ENCODE results near the gene PDHX.

Gene PDHX

GRCh38 chr11:35009944-35010342 lies 93.5 kb downstream of the PDHX start:
- Histone ChIP-seq H3K9me3 (ENCODE audit: low read depth, low read length) (no peaks in the 10 kb centered on the region), H3K9ac (ENCODE audit: insufficient read length) (no peak overlapping the region), H3K36me3 (ENCODE audit: insufficient read depth, low read length) (no peaks in the 10 kb centered on the region), H3K4me3 (no peak overlapping the region), H3K27ac (no peak overlapping the region)
- no peak for DNase-seq (ENCODE audit: low read depth, low spot score)
- TF ChIP-seq FOXP2 (optimal IDR thresholded peaks at IDR 0.05; ENCODE audit: control extremely low read depth, extremely low read length, insufficient read depth) (no peak), POLR2AphosphoS5 (IDR thresholded peaks at IDR 0.05; ENCODE audit: borderline replicate concordance, low read depth, low read length) (no peak), EZH2 (IDR thresholded peaks at IDR 0.05) (no peak)

DNA sequence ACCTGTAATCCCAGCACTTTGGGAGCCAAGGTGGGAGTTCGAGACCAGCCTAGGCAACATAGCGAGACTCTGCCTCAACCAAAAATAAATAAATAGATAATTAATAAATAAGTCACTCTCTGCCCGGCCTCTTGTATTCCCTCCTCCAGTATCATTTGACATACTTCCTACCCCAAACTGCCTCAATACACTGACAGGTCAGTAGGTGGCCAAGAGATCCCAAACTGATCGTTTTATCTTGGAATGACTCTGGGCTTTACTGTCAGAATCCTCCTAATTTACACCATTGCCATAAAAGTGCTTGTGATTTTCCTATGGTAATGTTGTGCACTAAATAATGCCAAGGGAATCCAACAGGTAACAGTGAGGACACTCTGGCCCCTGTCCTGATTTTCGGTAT lies 94.2 kb downstream of the PDHX start:
- no peak for TF ChIP-seq POLR2AphosphoS5 (IDR thresholded peaks at IDR 0.05; ENCODE audit: borderline replicate concordance, low read depth, low read length)
- TF ChIP-seq EZH2 (IDR thresholded peaks at IDR 0.05), result no peak
- no peak for TF ChIP-seq FOXP2 (optimal IDR thresholded peaks at IDR 0.05; ENCODE audit: control extremely low read depth, extremely low read length, insufficient read depth)
- Histone ChIP-seq H3K9me3 (ENCODE audit: low read depth, low read length) (no peaks in the 10 kb centered on the region), H3K4me3 (no peak overlapping the region), H3K36me3 (ENCODE audit: insufficient read depth, low read length) (no peaks in the 10 kb centered on the region), H3K9ac (ENCODE audit: insufficient read length) (no peak overlapping the region), H3K27ac (no peak overlapping the region)
- no peak for DNase-seq (ENCODE audit: low read depth, low spot score)

GRCh38 chr11:35011389-35011788 lies 95.0 kb downstream of the PDHX start:
- no peak overlapping the region for H3K4me3 ChIP-seq
- TF ChIP-seq POLR2AphosphoS5 (IDR thresholded peaks at IDR 0.05; ENCODE audit: borderline replicate concordance, low read depth, low read length) (no peak), EZH2 (IDR thresholded peaks at IDR 0.05) (no peak), FOXP2 (optimal IDR thresholded peaks at IDR 0.05; ENCODE audit: control extremely low read depth, extremely low read length, insufficient read depth) (no peak)
- no peak for DNase-seq (ENCODE audit: low read depth, low spot score)
- no peak overlapping the region for H3K27ac ChIP-seq
- H3K9me3 ChIP-seq (ENCODE audit: low read depth, low read length), result no peaks in the 10 kb centered on the region
- no peaks in the 10 kb centered on the region for H3K36me3 ChIP-seq (ENCODE audit: insufficient read depth, low read length)
- no peak overlapping the region for H3K9ac ChIP-seq (ENCODE audit: insufficient read length)

DNA sequence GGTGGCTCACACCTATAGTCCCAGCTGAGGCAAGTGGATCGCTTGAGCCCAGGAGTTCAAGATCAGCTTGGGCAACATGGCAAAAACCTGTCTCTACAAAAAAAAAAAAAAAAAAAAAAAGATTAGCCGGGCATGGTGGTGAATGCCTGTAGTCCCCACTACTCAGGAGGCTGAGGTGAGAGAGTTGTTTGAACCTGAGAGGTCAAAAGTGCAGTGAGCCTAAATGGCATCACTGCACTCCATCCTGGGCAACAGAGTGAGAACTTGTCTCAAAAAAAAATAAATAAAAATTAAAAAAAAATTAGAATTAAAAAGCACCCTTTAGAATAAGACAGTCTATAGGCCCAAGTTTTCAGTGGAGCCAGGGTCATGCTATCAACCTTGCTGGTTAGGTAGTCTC lies 95.5 kb downstream of the PDHX start:
- no peak for DNase-seq (ENCODE audit: low read depth, low spot score)
- TF ChIP-seq EZH2 (IDR thresholded peaks at IDR 0.05) (no peak), FOXP2 (optimal IDR thresholded peaks at IDR 0.05; ENCODE audit: control extremely low read depth, extremely low read length, insufficient read depth) (no peak), POLR2AphosphoS5 (IDR thresholded peaks at IDR 0.05; ENCODE audit: borderline replicate concordance, low read depth, low read length) (no peak)
- H3K36me3 ChIP-seq (ENCODE audit: insufficient read depth, low read length), result no peaks in the 10 kb centered on the region
- no peak overlapping the region for H3K9ac ChIP-seq (ENCODE audit: insufficient read length)
- H3K9me3 ChIP-seq (ENCODE audit: low read depth, low read length), result no peaks in the 10 kb centered on the region
- no peak overlapping the region for H3K27ac ChIP-seq
- H3K4me3 ChIP-seq, result no peak overlapping the region

DNA sequence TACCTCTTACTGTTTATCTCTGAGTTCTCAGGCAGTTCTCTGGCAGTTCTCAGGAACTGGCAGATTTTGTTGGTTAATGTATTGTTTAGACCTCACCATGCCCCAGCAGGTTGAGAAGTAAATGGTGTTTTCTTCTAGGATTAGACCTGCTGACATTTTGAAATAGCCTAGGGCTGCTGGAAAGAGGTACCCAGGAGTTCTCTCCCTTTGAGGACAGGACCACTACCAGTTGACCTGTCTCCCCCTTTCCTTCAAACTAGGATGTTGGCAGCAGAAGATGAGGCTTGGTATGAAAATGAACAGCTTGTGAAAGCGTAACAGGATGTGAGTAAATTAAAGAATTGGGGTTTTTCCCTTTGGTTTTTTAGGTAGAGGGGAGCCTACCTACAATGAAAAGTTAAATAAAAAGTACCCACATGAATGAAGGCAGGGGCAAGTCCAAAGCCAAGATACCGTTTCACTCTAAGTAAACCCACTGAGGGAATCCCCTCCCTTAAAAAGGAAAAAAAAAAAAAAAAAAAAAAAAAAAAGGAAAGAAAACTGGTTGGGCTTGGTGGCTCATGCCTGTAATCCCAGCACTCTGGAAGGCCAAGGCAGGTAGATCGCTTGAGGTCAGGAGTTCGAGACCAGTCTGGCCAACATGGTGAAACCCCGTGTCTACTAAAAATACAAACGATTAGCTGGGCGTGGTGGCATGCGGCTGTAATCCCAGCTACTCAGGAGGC lies 96.2 kb downstream of the PDHX start:
- DNase-seq (ENCODE audit: low read depth, low spot score), result no peak
- Histone ChIP-seq H3K4me3 (no peak overlapping the region), H3K27ac (no peak overlapping the region), H3K9me3 (ENCODE audit: low read depth, low read length) (no peaks in the 10 kb centered on the region), H3K9ac (ENCODE audit: insufficient read length) (no peak overlapping the region), H3K36me3 (ENCODE audit: insufficient read depth, low read length) (no peaks in the 10 kb centered on the region)
- no peak for TF ChIP-seq EZH2 (IDR thresholded peaks at IDR 0.05)
- TF ChIP-seq POLR2AphosphoS5 (IDR thresholded peaks at IDR 0.05; ENCODE audit: borderline replicate concordance, low read depth, low read length), result no peak
- no peak for TF ChIP-seq FOXP2 (optimal IDR thresholded peaks at IDR 0.05; ENCODE audit: control extremely low read depth, extremely low read length, insufficient read depth)

- Histone ChIP-seq H3K27ac (no peak overlapping the region), H3K36me3 (ENCODE audit: insufficient read depth, low read length) (no peaks in the 10 kb centered on the region), H3K9me3 (ENCODE audit: low read depth, low read length) (no peaks in the 10 kb centered on the region), H3K4me3 (no peak overlapping the region), H3K9ac (ENCODE audit: insufficient read length) (no peak overlapping the region)
- TF ChIP-seq POLR2AphosphoS5 (IDR thresholded peaks at IDR 0.05; ENCODE audit: borderline replicate concordance, low read depth, low read length) (no peak), FOXP2 (optimal IDR thresholded peaks at IDR 0.05; ENCODE audit: control extremely low read depth, extremely low read length, insufficient read depth) (no peak), EZH2 (IDR thresholded peaks at IDR 0.05) (no peak)
- no peak for DNase-seq (ENCODE audit: low read depth, low spot score)
Observed at GRCh38 chr11:35013514-35014233, 97.3 kb downstream of the PDHX start.

GRCh38 chr11:35014346-35014745 lies 97.9 kb downstream of the PDHX start:
- H3K36me3 ChIP-seq (ENCODE audit: insufficient read depth, low read length), result no peaks in the 10 kb centered on the region
- no peak overlapping the region for H3K27ac ChIP-seq
- no peak for TF ChIP-seq EZH2 (IDR thresholded peaks at IDR 0.05)
- no peak for TF ChIP-seq POLR2AphosphoS5 (IDR thresholded peaks at IDR 0.05; ENCODE audit: borderline replicate concordance, low read depth, low read length)
- no peak for TF ChIP-seq FOXP2 (optimal IDR thresholded peaks at IDR 0.05; ENCODE audit: control extremely low read depth, extremely low read length, insufficient read depth)
- H3K9me3 ChIP-seq (ENCODE audit: low read depth, low read length), result no peaks in the 10 kb centered on the region
- H3K4me3 ChIP-seq, result no peak overlapping the region
- no peak overlapping the region for H3K9ac ChIP-seq (ENCODE audit: insufficient read length)
- DNase-seq (ENCODE audit: low read depth, low spot score), result no peak

- Histone ChIP-seq H3K4me3 (no peak overlapping the region), H3K9me3 (ENCODE audit: low read depth, low read length) (no peaks in the 10 kb centered on the region), H3K36me3 (ENCODE audit: insufficient read depth, low read length) (no peaks in the 10 kb centered on the region), H3K9ac (ENCODE audit: insufficient read length) (no peak overlapping the region), H3K27ac (no peak overlapping the region)
- TF ChIP-seq POLR2AphosphoS5 (IDR thresholded peaks at IDR 0.05; ENCODE audit: borderline replicate concordance, low read depth, low read length) (no peak), FOXP2 (optimal IDR thresholded peaks at IDR 0.05; ENCODE audit: control extremely low read depth, extremely low read length, insufficient read depth) (no peak), EZH2 (IDR thresholded peaks at IDR 0.05) (no peak)
- no peak for DNase-seq (ENCODE audit: low read depth, low spot score)
Observed at GRCh38 chr11:35015621-35016387, 99.4 kb downstream of the PDHX start.

Measured in SK-N-MC (cell line).